ENCODE data around the gene PXMP4.
"Not testable (repeated sequence)": the region's sequence is repeated elsewhere in the genome, so short reads cannot be mapped to it uniquely, and the experiment has no call there.

Gene PXMP4

GRCh38 chr20:33704197-33704924, 15.7 kb downstream of the PXMP4 start:
- no peak for TF ChIP-seq CTCF (IDR thresholded peaks at IDR 0.05; ENCODE audit: borderline replicate concordance, insufficient read depth, low read depth, low read length)

GRCh38 chr20:33703498-33704137, 16.5 kb downstream of the PXMP4 start:
- H3K4me3 ChIP-seq (ENCODE audit: low read depth, low read length) = no peak overlapping the region
- no peak for TF ChIP-seq CTCF (IDR thresholded peaks at IDR 0.05; ENCODE audit: borderline replicate concordance, insufficient read depth, low read depth, low read length)

More at GRCh38 chr20:33704197-33704924, 15.7 kb downstream of the PXMP4 start:
- H3K4me3 ChIP-seq (ENCODE audit: low read depth, low read length) = no peak overlapping the region

- no peak for TF ChIP-seq CTCF (IDR thresholded peaks at IDR 0.05; ENCODE audit: borderline replicate concordance, insufficient read depth, low read depth, low read length)
- no peak overlapping the region for H3K4me3 ChIP-seq (ENCODE audit: low read depth, low read length)
Observed at GRCh38 chr20:33702861-33703260, 17.2 kb downstream of the PXMP4 start.

GRCh38 chr20:33701629-33702450, 18.3 kb downstream of the PXMP4 start:
- no peak for TF ChIP-seq CTCF (IDR thresholded peaks at IDR 0.05; ENCODE audit: borderline replicate concordance, insufficient read depth, low read depth, low read length)

GRCh38 chr20:33700696-33701441, 19.2 kb downstream of the PXMP4 start:
- H3K4me3 ChIP-seq (ENCODE audit: low read depth, low read length) = not testable (repeated sequence)

More at GRCh38 chr20:33701629-33702450, 18.3 kb downstream of the PXMP4 start:
- no peak overlapping the region for H3K4me3 ChIP-seq (ENCODE audit: low read depth, low read length)

- not testable (repeated sequence) for H3K4me3 ChIP-seq (ENCODE audit: low read depth, low read length)
Observed at GRCh38 chr20:33698966-33699365, 21.1 kb downstream of the PXMP4 start.

- TF ChIP-seq CTCF (IDR thresholded peaks at IDR 0.05; ENCODE audit: borderline replicate concordance, insufficient read depth, low read depth, low read length) = no peak
Observed at GRCh38 chr20:33697129-33697528, 23.0 kb downstream of the PXMP4 start.

More at GRCh38 chr20:33697129-33697528, 23.0 kb downstream of the PXMP4 start:
- no peak overlapping the region for H3K4me3 ChIP-seq (ENCODE audit: low read depth, low read length)

Data from GM12875 (cell line).